HL-60 (cell line): ENCODE measurements around the gene SAG.
"Not testable (repeated sequence)": the region's sequence is repeated elsewhere in the genome, so short reads cannot be mapped to it uniquely, and the experiment has no call there.

ENCODE experiments used
- GABPA ChIP-seq: IDR thresholded peaks from 2 replicates; pipeline ENCODE4 v1.6.1; 2012; ENCODE audit warnings: low read depth
- POLR2AphosphoS5 ChIP-seq: IDR thresholded peaks from 2 replicates; pipeline ENCODE4 v1.6.1; 2012; ENCODE audit warnings: low read depth
- SPI1 ChIP-seq: IDR thresholded peaks from 2 replicates; pipeline ENCODE4 v1.6.1; 2012; ENCODE audit warnings: low read depth, mild to moderate bottlenecking, borderline replicate concordance
- TF ChIP-seq, protein P1 (sequence below): IDR thresholded peaks from one replicate; pipeline ENCODE4 v1.5.1; 2011; ENCODE audit warnings: low read length, control low read depth, inconsistent platforms; ENCODE audit not compliant: insufficient read depth
- TF ChIP-seq, protein P2 (sequence below): IDR thresholded peaks from 2 replicates; pipeline ENCODE4 v1.6.1; 2012; ENCODE audit warnings: low read depth; ENCODE audit not compliant: insufficient replicate concordance

DNA sequence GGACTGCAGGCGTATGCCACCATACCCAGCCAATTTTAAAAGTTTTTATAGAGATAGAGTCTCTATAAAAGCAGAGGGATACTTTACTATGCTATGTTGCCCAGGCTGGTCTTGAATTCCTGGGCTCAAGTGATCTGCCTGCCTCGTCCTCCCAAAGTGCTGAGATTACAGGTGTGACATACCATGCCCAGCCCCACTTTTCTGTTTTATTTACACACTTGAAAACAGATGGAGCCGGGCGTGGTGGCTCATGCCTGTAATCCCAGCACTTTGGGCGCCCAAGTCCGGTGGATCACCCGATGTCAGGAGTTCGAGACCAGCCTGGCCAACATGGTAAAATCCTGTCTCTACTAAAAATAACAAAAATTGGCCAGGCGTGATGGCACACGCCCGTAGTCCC, 67.2 kb downstream of the SAG start:
- TF ChIP-seq, protein P1, sequence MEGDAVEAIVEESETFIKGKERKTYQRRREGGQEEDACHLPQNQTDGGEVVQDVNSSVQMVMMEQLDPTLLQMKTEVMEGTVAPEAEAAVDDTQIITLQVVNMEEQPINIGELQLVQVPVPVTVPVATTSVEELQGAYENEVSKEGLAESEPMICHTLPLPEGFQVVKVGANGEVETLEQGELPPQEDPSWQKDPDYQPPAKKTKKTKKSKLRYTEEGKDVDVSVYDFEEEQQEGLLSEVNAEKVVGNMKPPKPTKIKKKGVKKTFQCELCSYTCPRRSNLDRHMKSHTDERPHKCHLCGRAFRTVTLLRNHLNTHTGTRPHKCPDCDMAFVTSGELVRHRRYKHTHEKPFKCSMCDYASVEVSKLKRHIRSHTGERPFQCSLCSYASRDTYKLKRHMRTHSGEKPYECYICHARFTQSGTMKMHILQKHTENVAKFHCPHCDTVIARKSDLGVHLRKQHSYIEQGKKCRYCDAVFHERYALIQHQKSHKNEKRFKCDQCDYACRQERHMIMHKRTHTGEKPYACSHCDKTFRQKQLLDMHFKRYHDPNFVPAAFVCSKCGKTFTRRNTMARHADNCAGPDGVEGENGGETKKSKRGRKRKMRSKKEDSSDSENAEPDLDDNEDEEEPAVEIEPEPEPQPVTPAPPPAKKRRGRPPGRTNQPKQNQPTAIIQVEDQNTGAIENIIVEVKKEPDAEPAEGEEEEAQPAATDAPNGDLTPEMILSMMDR: not testable (repeated sequence)
- TF ChIP-seq POLR2AphosphoS5, SPI1, GABPA: not testable (repeated sequence)
- TF ChIP-seq, protein P2, sequence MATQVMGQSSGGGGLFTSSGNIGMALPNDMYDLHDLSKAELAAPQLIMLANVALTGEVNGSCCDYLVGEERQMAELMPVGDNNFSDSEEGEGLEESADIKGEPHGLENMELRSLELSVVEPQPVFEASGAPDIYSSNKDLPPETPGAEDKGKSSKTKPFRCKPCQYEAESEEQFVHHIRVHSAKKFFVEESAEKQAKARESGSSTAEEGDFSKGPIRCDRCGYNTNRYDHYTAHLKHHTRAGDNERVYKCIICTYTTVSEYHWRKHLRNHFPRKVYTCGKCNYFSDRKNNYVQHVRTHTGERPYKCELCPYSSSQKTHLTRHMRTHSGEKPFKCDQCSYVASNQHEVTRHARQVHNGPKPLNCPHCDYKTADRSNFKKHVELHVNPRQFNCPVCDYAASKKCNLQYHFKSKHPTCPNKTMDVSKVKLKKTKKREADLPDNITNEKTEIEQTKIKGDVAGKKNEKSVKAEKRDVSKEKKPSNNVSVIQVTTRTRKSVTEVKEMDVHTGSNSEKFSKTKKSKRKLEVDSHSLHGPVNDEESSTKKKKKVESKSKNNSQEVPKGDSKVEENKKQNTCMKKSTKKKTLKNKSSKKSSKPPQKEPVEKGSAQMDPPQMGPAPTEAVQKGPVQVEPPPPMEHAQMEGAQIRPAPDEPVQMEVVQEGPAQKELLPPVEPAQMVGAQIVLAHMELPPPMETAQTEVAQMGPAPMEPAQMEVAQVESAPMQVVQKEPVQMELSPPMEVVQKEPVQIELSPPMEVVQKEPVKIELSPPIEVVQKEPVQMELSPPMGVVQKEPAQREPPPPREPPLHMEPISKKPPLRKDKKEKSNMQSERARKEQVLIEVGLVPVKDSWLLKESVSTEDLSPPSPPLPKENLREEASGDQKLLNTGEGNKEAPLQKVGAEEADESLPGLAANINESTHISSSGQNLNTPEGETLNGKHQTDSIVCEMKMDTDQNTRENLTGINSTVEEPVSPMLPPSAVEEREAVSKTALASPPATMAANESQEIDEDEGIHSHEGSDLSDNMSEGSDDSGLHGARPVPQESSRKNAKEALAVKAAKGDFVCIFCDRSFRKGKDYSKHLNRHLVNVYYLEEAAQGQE: not testable (repeated sequence)
